ENCODE results near the gene C1QTNF4. TPM values are rescaled to one million over a fixed set of nuclear protein-coding genes. Genes with fewer than 3 reads are reported as not detected.
A peak's percentile ranks its signal among the peaks of the same experiment; 100 is the strongest.

C1QTNF4 gene
- total and polyA plus RNA-seq, 9 of the 15 experiments (the other 6 are each of a cell fraction or from before 2014, with no cell fraction given), result not detected

DNA sequence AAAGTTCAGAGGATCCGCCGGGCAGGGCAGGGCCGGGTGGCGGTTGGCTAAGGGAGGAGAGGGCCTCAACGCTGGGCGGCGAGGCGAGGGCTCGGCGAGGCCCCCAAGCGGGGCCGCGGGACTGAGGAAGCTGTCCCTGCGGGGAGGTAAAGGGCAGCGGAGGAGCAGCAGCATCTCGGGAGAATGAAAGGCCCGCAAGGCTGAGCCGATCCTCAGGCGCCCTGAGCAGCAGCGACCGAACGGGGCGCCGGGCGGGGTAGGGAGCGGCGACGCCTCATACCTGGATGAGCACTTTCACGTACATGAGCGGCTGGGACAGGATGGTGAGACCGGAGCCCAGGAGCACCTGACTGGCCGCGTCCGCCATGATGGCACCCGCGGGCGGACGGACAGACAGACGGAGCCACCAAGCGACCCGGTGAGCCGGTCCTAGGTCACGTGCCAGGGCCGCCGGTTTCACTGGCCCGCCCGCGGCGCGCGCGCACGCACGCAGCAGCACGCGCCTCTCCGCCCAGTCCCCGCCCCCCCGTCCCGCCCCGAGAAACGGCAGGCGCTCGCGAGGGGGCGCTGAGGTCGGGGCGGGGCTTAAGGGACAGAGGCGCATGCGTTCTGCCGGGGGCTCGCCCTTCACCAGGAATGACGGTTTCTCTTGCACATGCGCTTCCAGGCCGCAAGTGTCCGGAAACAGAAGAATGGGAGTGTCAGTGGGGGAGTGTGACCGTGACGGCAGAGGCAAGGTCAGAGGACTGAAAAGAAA lies 48.1 kb upstream of the C1QTNF4 start, which contains the start of gene MTCH2 (continued):
- TF ChIP-seq, protein P1, sequence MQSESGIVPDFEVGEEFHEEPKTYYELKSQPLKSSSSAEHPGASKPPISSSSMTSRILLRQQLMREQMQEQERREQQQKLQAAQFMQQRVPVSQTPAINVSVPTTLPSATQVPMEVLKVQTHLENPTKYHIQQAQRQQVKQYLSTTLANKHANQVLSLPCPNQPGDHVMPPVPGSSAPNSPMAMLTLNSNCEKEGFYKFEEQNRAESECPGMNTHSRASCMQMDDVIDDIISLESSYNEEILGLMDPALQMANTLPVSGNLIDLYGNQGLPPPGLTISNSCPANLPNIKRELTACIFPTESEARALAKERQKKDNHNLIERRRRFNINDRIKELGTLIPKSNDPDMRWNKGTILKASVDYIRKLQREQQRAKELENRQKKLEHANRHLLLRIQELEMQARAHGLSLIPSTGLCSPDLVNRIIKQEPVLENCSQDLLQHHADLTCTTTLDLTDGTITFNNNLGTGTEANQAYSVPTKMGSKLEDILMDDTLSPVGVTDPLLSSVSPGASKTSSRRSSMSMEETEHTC (IDR thresholded peaks at IDR 0.05), result peak; percentile 92
- TF ChIP-seq TCFL5 (CRISPR knock-in tag; conservative IDR thresholded peaks at IDR 0.05) (no peak), HNRNPLL (IDR thresholded peaks at IDR 0.05; ENCODE audit: low read depth, low read length, poor library complexity, severe bottlenecking) (peak; percentile 27), SOX6 (IDR thresholded peaks at IDR 0.05) (no peak; the same call in none of the 2 replicates), ZC3H11A (IDR thresholded peaks at IDR 0.05; ENCODE audit: low read depth, low read length) (0 out of 2 replicates have a peak, but pooled peaks have one; percentile 20), ZNF444 (CRISPR knock-in tag; IDR thresholded peaks at IDR 0.05) (no peak), ZFP36 (IDR thresholded peaks at IDR 0.05; ENCODE audit: low read depth, low read length, partially characterized antibody) (no peak), HLTF (IDR thresholded peaks at IDR 0.05) (peak; percentile 45; the same call in 1 of the 2 replicates), POLR2AphosphoS5 (IDR thresholded peaks at IDR 0.05; ENCODE audit: control insufficient read depth, insufficient read depth, low read depth, low read length) (peak; percentile 63; the same call in 1 of the 2 replicates), LARP7 (IDR thresholded peaks at IDR 0.05) (no peak), ATF7 (IDR thresholded peaks at IDR 0.05) (peak; percentile 79), ZNF146 (CRISPR knock-in tag; IDR thresholded peaks at IDR 0.05; ENCODE audit: unreplicated experiment) (no peak), TEAD2 (tag; IDR thresholded peaks at IDR 0.05) (no peak), CREM (IDR thresholded peaks at IDR 0.05; ENCODE audit: low read depth) (peak; percentile 91), PTRF (tag; IDR thresholded peaks at IDR 0.05) (no peak), HNRNPK (IDR thresholded peaks at IDR 0.05; ENCODE audit: low read depth, low read length, poor library complexity, severe bottlenecking) (no peak)
- TF ChIP-seq, protein P2, sequence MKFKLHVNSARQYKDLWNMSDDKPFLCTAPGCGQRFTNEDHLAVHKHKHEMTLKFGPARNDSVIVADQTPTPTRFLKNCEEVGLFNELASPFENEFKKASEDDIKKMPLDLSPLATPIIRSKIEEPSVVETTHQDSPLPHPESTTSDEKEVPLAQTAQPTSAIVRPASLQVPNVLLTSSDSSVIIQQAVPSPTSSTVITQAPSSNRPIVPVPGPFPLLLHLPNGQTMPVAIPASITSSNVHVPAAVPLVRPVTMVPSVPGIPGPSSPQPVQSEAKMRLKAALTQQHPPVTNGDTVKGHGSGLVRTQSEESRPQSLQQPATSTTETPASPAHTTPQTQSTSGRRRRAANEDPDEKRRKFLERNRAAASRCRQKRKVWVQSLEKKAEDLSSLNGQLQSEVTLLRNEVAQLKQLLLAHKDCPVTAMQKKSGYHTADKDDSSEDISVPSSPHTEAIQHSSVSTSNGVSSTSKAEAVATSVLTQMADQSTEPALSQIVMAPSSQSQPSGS (CRISPR knock-in tag; IDR thresholded peaks at IDR 0.05), result no peak
- TF ChIP-seq, protein P3, sequence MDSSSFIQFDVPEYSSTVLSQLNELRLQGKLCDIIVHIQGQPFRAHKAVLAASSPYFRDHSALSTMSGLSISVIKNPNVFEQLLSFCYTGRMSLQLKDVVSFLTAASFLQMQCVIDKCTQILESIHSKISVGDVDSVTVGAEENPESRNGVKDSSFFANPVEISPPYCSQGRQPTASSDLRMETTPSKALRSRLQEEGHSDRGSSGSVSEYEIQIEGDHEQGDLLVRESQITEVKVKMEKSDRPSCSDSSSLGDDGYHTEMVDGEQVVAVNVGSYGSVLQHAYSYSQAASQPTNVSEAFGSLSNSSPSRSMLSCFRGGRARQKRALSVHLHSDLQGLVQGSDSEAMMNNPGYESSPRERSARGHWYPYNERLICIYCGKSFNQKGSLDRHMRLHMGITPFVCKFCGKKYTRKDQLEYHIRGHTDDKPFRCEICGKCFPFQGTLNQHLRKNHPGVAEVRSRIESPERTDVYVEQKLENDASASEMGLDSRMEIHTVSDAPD (CRISPR knock-in tag; IDR thresholded peaks at IDR 0.05), result no peak
- TF ChIP-seq, protein P4, sequence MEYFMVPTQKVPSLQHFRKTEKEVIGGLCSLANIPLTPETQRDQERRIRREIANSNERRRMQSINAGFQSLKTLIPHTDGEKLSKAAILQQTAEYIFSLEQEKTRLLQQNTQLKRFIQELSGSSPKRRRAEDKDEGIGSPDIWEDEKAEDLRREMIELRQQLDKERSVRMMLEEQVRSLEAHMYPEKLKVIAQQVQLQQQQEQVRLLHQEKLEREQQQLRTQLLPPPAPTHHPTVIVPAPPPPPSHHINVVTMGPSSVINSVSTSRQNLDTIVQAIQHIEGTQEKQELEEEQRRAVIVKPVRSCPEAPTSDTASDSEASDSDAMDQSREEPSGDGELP (CRISPR knock-in tag; IDR thresholded peaks at IDR 0.05; ENCODE audit: borderline replicate concordance), result peak; percentile 52; the same call in 1 of the 2 replicates
- TF ChIP-seq, protein P5, sequence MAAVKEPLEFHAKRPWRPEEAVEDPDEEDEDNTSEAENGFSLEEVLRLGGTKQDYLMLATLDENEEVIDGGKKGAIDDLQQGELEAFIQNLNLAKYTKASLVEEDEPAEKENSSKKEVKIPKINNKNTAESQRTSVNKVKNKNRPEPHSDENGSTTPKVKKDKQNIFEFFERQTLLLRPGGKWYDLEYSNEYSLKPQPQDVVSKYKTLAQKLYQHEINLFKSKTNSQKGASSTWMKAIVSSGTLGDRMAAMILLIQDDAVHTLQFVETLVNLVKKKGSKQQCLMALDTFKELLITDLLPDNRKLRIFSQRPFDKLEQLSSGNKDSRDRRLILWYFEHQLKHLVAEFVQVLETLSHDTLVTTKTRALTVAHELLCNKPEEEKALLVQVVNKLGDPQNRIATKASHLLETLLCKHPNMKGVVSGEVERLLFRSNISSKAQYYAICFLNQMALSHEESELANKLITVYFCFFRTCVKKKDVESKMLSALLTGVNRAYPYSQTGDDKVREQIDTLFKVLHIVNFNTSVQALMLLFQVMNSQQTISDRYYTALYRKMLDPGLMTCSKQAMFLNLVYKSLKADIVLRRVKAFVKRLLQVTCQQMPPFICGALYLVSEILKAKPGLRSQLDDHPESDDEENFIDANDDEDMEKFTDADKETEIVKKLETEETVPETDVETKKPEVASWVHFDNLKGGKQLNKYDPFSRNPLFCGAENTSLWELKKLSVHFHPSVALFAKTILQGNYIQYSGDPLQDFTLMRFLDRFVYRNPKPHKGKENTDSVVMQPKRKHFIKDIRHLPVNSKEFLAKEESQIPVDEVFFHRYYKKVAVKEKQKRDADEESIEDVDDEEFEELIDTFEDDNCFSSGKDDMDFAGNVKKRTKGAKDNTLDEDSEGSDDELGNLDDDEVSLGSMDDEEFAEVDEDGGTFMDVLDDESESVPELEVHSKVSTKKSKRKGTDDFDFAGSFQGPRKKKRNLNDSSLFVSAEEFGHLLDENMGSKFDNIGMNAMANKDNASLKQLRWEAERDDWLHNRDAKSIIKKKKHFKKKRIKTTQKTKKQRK (IDR thresholded peaks at IDR 0.05; ENCODE audit: borderline replicate concordance, low read depth, low read length), result no peak

All from K562 (cell line).